HG03432 (cell line): ENCODE measurements around the gene PEAR1.

Experiments
- ATAC-seq: cut with Tn5 transposase; IDR thresholded peaks from one replicate; pipeline ENCODE4 v1.9.1; 2021; ENCODE audit warnings: mild to moderate bottlenecking, moderate library complexity; ENCODE audit not compliant: unreplicated experiment

The PEAR1 gene

GRCh38 chr1:156860113-156860627 is 33.3 kb upstream of the PEAR1 start:
- ATAC-seq: peak; percentile 62

- ATAC-seq: no peak
Measured at GRCh38 chr1:156860628-156861423, 32.7 kb upstream of the PEAR1 start, which contains the start of gene NTRK1. Gene NTRK1 (plus strand): TSS chr1:156860865. CDS start chr1:156860935, 70 bp downstream.

GRCh38 chr1:156862584-156862983 is 30.9 kb upstream of the PEAR1 start:
- no peak for ATAC-seq

- ATAC-seq: no peak
Measured at GRCh38 chr1:156862997-156863599, 30.4 kb upstream of the PEAR1 start.

- ATAC-seq: no peak
Measured at GRCh38 chr1:156863631-156864030, 29.9 kb upstream of the PEAR1 start.

GRCh38 chr1:156864796-156865195 is 28.7 kb upstream of the PEAR1 start:
- ATAC-seq: no peak

- no peak for ATAC-seq
Measured at GRCh38 chr1:156865258-156865657, 28.3 kb upstream of the PEAR1 start.

GRCh38 chr1:156865865-156866248 is 27.7 kb upstream of the PEAR1 start:
- no peak for ATAC-seq

- no peak for ATAC-seq
Measured at GRCh38 chr1:156866249-156866909, 27.1 kb upstream of the PEAR1 start.

GRCh38 chr1:156868341-156868740 is 25.2 kb upstream of the PEAR1 start:
- ATAC-seq: no peak

- no peak for ATAC-seq
Measured at GRCh38 chr1:156869455-156869854, 24.1 kb upstream of the PEAR1 start.

GRCh38 chr1:156873659-156874058 is 19.9 kb upstream of the PEAR1 start:
- no peak for ATAC-seq

- no peak for ATAC-seq
Measured at GRCh38 chr1:156874142-156874541, 19.4 kb upstream of the PEAR1 start.

- no peak for ATAC-seq
Measured at GRCh38 chr1:156874572-156875340, 18.8 kb upstream of the PEAR1 start.

GRCh38 chr1:156875341-156875615 is 18.2 kb upstream of the PEAR1 start:
- ATAC-seq: no peak

- ATAC-seq: no peak
Measured at GRCh38 chr1:156876281-156876680, 17.2 kb upstream of the PEAR1 start.

GRCh38 chr1:156877433-156878170 is 15.9 kb upstream of the PEAR1 start:
- ATAC-seq: no peak

GRCh38 chr1:156879876-156880275 is 13.6 kb upstream of the PEAR1 start:
- ATAC-seq: no peak

GRCh38 chr1:156880473-156880872 is 13.0 kb upstream of the PEAR1 start:
- ATAC-seq: no peak

- ATAC-seq: no peak
Measured at GRCh38 chr1:156881101-156881500, 12.4 kb upstream of the PEAR1 start.

GRCh38 chr1:156881663-156882062 is 11.9 kb upstream of the PEAR1 start:
- no peak for ATAC-seq
